ENCODE data around the gene AGO1. TPM values are rescaled to one million over a fixed set of nuclear protein-coding genes. Genes with fewer than 3 reads are reported as not detected.

AGO1 gene
- total RNA-seq, 2 experiments from 2014 or later, result 15.2 to 16.3 TPM

GRCh38 chr1:35935442-35936388, 52.7 kb downstream of the AGO1 start:
- H3K4me1 Mint-ChIP-seq (ENCODE audit: low read depth), result peaks cover 39% of the 10 kb centered on the region

GRCh38 chr1:35936838-35937237, 53.8 kb downstream of the AGO1 start:
- ChIA-PET CTCF (no interaction called here), POLR2A (no interaction called here)
- intact Hi-C loops (cut with DNase I, micrococcal nuclease), result no loop called here
- H3K9me3 Mint-ChIP-seq, result no peaks in the 10 kb centered on the region
- H3K4me1 Mint-ChIP-seq (ENCODE audit: low read depth), result peaks cover 46% of the 10 kb centered on the region
- Histone ChIP-seq H3K4me3 (ENCODE audit: low read length) (no peak overlapping the region), H3K4me1 (ENCODE audit: insufficient read depth, low read length) (peaks cover 6% of the 10 kb centered on the region), H3K36me3 (ENCODE audit: insufficient read depth, low read length) (no peaks in the 10 kb centered on the region), H3K27ac (ENCODE audit: low read depth in 1 of 2, low read length in 2 of 2) (no peak overlapping the region), H3K27me3 (ENCODE audit: control insufficient read depth in 1 of 2, insufficient read depth in 2 of 2, low read length in 2 of 2) (no peaks in the 10 kb centered on the region), H3K9me3 (ENCODE audit: control insufficient read depth in 1 of 2, insufficient read depth in 1 of 2, low read length in 2 of 2) (no peaks in the 10 kb centered on the region)
- no peaks in the 10 kb centered on the region for H3K27me3 Mint-ChIP-seq
- no peak overlapping the region for H3K4me3 Mint-ChIP-seq
- ATAC-seq (ENCODE audit: poor library complexity) (no peak), DNase-seq (no peak)
- TF ChIP-seq CTCF (IDR thresholded peaks at IDR 0.05), result no peak
- no peaks in the 10 kb centered on the region for H3K36me3 Mint-ChIP-seq (ENCODE audit: low read depth)
- no peak overlapping the region for H3K27ac Mint-ChIP-seq

More at GRCh38 chr1:35935442-35936388, 52.7 kb downstream of the AGO1 start:
- Mint-ChIP-seq H3K27ac (no peak overlapping the region), H3K27me3 (no peaks in the 10 kb centered on the region), H3K9me3 (no peaks in the 10 kb centered on the region), H3K36me3 (ENCODE audit: low read depth) (no peaks in the 10 kb centered on the region), H3K4me3 (no peak overlapping the region)
- Histone ChIP-seq H3K27ac (ENCODE audit: low read depth in 1 of 2, low read length in 2 of 2) (no peak overlapping the region), H3K4me1 (ENCODE audit: insufficient read depth, low read length) (peaks cover 11% of the 10 kb centered on the region), H3K4me3 (ENCODE audit: low read length) (no peak overlapping the region), H3K36me3 (ENCODE audit: insufficient read depth, low read length) (no peaks in the 10 kb centered on the region), H3K27me3 (ENCODE audit: control insufficient read depth in 1 of 2, insufficient read depth in 2 of 2, low read length in 2 of 2) (no peaks in the 10 kb centered on the region), H3K9me3 (ENCODE audit: control insufficient read depth in 1 of 2, insufficient read depth in 1 of 2, low read length in 2 of 2) (no peaks in the 10 kb centered on the region)
- TF ChIP-seq CTCF (IDR thresholded peaks at IDR 0.05), result no peak
- intact Hi-C loops (cut with DNase I, micrococcal nuclease), result no loop called here
- ChIA-PET POLR2A (no interaction called here), CTCF (no interaction called here)
- ATAC-seq (ENCODE audit: poor library complexity) (no peak), DNase-seq (no peak)

- CTCF ChIA-PET, result no interaction called here
- POLR2A ChIA-PET, result no interaction called here
Measured at GRCh38 chr1:35939484-35939883, 56.5 kb downstream of the AGO1 start.

More at GRCh38 chr1:35939484-35939883, 56.5 kb downstream of the AGO1 start:
- Histone ChIP-seq H3K27me3 (ENCODE audit: control insufficient read depth in 1 of 2, insufficient read depth in 2 of 2, low read length in 2 of 2) (no peaks in the 10 kb centered on the region), H3K4me3 (ENCODE audit: low read length) (no peak overlapping the region), H3K36me3 (ENCODE audit: insufficient read depth, low read length) (no peaks in the 10 kb centered on the region), H3K27ac (ENCODE audit: low read depth in 1 of 2, low read length in 2 of 2) (no peak overlapping the region), H3K9me3 (ENCODE audit: control insufficient read depth in 1 of 2, insufficient read depth in 1 of 2, low read length in 2 of 2) (no peaks in the 10 kb centered on the region), H3K4me1 (ENCODE audit: insufficient read depth, low read length) (peaks cover 6% of the 10 kb centered on the region)
- peaks cover 4% of the 10 kb centered on the region for H3K36me3 Mint-ChIP-seq (ENCODE audit: low read depth)
- ATAC-seq (ENCODE audit: poor library complexity) (no peak), DNase-seq (no peak)
- no peaks in the 10 kb centered on the region for H3K9me3 Mint-ChIP-seq
- no peak overlapping the region for H3K4me3 Mint-ChIP-seq
- no peak for TF ChIP-seq CTCF (IDR thresholded peaks at IDR 0.05)
- no peaks in the 10 kb centered on the region for H3K27me3 Mint-ChIP-seq
- no peak overlapping the region for H3K27ac Mint-ChIP-seq
- H3K4me1 Mint-ChIP-seq (ENCODE audit: low read depth), result peaks cover 36% of the 10 kb centered on the region
- intact Hi-C loops (cut with DNase I, micrococcal nuclease), result no loop called here

All from CD4-positive, alpha-beta T cell (primary cell).